ENCODE results near the gene VWA5B1. TPM values are rescaled to one million over a fixed set of nuclear protein-coding genes. Genes with fewer than 3 reads are reported as not detected.

The VWA5B1 gene
- total RNA-seq, 4 donors from 2014 or later: 0.16 TPM; not detected in 3

DNA sequence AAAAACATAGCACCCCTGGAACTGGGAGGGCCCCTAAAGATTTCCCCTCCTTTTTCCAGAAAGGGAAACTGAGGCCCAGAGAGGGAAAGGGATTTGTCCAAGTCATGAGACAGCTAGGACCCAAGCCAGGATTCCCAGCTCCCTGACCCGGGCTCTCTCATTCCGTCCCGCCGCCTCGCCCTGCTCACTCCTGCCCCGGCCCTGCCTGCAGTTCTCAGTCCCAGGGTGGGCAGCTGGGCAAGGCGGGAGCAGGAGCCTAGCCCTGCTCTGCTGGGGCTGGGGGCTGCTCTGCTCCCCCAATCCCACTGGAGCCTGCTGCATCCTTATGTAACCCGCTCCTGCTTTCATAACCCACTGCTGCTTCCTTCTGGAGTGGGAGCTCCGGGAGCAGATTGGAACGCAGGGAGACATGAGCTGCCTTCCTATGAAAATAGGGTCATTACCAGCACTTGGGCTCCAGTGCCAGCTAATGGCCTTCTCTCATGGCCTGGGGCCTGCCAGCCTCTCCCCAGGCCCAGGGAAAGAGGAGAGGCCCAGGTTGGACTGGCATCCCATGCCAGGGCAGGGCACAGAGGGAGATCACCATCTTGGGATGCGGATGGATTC lies 110.8 kb downstream of the VWA5B1 start:
- Histone ChIP-seq H3K27me3 (peaks cover 75% of the 10 kb centered on the region), H3K36me3 (no peaks in the 10 kb centered on the region), H3K27ac (no peak overlapping the region), H3K9me3 (no peaks in the 10 kb centered on the region), H3K4me3 (no peak overlapping the region), H3K4me1 (no peaks in the 10 kb centered on the region)
- DNase-seq (ENCODE audit: low spot score in 2 of 2): peak in 1 of 2 donors; percentile 71
- 91% methylated on average over 7 of the region's 11 CpGs for WGBS
- no peak for TF ChIP-seq POLR2A (IDR thresholded peaks at IDR 0.05)
- TF ChIP-seq EP300 (IDR thresholded peaks at IDR 0.05): no peak
- TF ChIP-seq POLR2AphosphoS5 (IDR thresholded peaks at IDR 0.05): no peak
- TF ChIP-seq, protein P1, sequence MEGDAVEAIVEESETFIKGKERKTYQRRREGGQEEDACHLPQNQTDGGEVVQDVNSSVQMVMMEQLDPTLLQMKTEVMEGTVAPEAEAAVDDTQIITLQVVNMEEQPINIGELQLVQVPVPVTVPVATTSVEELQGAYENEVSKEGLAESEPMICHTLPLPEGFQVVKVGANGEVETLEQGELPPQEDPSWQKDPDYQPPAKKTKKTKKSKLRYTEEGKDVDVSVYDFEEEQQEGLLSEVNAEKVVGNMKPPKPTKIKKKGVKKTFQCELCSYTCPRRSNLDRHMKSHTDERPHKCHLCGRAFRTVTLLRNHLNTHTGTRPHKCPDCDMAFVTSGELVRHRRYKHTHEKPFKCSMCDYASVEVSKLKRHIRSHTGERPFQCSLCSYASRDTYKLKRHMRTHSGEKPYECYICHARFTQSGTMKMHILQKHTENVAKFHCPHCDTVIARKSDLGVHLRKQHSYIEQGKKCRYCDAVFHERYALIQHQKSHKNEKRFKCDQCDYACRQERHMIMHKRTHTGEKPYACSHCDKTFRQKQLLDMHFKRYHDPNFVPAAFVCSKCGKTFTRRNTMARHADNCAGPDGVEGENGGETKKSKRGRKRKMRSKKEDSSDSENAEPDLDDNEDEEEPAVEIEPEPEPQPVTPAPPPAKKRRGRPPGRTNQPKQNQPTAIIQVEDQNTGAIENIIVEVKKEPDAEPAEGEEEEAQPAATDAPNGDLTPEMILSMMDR (IDR thresholded peaks at IDR 0.05): no peak

DNA sequence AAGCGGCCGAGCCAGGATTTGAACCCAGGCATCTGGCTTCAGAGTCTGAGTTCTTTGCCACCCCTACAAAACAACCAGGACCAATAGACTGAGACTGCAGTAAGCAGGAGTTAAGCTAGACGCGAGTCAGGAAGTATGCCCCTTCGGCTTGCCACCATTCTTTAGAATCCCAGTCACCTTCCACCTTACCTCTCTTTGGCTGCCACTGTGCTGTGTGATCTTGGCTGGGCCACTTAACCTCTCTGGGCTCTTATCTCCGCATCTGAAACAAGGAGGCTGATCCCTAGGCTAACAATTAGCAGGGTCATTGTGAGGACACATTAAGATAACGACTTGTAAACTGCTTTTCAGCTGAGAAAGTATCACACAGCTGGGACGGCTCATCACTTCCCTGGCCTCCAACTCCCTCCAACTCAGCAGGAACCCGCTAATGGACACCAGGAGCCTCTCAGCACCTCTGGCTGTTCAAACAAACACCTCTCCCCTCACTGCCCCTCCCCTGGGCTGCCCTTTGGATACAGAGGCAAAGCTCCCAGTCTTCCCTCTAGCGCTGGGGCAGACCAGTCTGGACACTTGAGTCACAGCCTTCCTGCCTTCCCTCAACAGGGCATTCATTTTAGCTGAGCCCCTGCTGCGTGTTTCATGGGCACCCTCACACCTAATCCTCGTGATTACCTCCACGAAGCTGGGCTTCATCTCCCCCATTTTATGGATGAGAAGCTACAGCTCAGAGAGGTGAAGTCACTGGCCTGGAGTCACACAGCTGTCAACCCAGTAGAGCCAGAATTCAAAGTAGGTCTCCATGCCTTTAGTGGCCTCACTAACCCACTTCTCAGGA lies 112.1 kb downstream of the VWA5B1 start:
- H3K27ac ChIP-seq: no peak overlapping the region
- H3K9me3 ChIP-seq: no peaks in the 10 kb centered on the region
- peak in 1 of 2 donors; percentile 49 for DNase-seq (ENCODE audit: low spot score in 2 of 2)
- no peaks in the 10 kb centered on the region for H3K4me1 ChIP-seq
- no peak for TF ChIP-seq EP300 (IDR thresholded peaks at IDR 0.05)
- TF ChIP-seq POLR2AphosphoS5 (IDR thresholded peaks at IDR 0.05): no peak
- TF ChIP-seq, protein P1 (IDR thresholded peaks at IDR 0.05): no peak
- no peak for TF ChIP-seq POLR2A (IDR thresholded peaks at IDR 0.05)
- 59% methylated on average over 11 of the region's 13 CpGs for WGBS
- H3K4me3 ChIP-seq: no peak overlapping the region
- H3K36me3 ChIP-seq: no peaks in the 10 kb centered on the region
- peaks cover 68% of the 10 kb centered on the region for H3K27me3 ChIP-seq

DNA sequence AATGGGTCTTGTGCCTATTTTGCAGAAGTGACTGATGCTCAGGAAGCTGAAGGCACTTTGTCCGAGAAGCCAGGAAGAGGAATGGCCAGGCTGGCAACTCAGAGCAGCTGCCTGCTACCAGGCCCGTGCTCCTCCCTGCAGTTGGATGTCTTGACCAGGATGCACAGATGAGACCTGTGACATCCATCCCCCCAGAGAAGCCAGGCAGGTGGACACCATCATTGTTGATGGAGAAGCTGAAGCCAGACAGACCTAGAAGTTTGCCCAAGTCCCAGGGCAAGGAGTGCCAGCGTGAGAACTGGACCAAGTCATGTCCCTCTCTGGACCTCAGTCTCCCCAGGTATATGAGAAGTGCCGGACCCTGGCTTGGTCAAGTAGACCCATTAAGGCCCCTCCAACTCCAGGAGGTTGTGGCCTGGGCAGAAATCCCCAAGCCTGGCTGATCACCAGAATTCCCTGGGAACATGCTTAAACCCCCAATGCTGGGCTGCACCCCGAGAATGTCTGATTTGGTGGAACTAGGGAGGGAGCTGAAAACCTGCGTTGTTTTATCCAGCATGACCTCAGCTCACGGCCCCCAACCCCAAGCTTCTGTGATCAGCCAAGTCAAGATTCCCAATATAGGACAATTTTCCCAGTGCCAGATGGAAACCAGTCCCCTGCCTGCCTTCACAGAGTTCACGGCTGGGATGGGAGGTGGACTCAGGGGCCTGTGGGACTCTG lies 112.9 kb downstream of the VWA5B1 start:
- H3K27me3 ChIP-seq: peaks cover 68% of the 10 kb centered on the region
- peak in 1 of 2 donors; percentile 76 for DNase-seq (ENCODE audit: low spot score in 2 of 2)
- no peaks in the 10 kb centered on the region for H3K36me3 ChIP-seq
- WGBS: 69% methylated on average over 4 of the region's 8 CpGs
- no peak overlapping the region for H3K4me3 ChIP-seq
- no peaks in the 10 kb centered on the region for H3K4me1 ChIP-seq
- no peak overlapping the region for H3K27ac ChIP-seq
- no peak for TF ChIP-seq POLR2A (IDR thresholded peaks at IDR 0.05)
- TF ChIP-seq, protein P1 (IDR thresholded peaks at IDR 0.05): no peak
- no peak for TF ChIP-seq POLR2AphosphoS5 (IDR thresholded peaks at IDR 0.05)
- no peak for TF ChIP-seq EP300 (IDR thresholded peaks at IDR 0.05)
- H3K9me3 ChIP-seq: no peaks in the 10 kb centered on the region

DNA sequence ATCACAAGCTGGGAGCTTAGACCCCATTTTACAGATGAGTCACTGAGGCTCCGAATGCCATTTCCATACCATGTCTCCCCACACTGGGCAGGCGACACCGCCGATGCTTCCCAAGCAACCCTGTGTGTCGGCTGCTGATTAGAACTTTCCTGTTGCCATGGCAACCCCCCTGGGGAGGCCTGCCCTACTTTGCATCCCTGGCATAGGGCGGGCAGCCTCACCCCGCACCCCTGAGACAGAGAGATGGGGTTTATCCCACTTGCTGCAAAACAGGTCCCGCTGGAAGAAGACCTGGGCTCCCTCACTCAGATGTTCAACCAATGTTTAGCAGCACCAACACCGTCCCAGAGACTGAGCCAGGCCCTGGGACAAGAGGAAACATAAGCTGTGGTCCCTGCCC lies 113.8 kb downstream of the VWA5B1 start:
- Histone ChIP-seq H3K27ac (no peak overlapping the region), H3K36me3 (no peaks in the 10 kb centered on the region), H3K4me1 (no peaks in the 10 kb centered on the region), H3K4me3 (no peak overlapping the region), H3K9me3 (no peaks in the 10 kb centered on the region), H3K27me3 (peaks cover 67% of the 10 kb centered on the region)
- peak in 1 of 2 donors; percentile 47 for DNase-seq (ENCODE audit: low spot score in 2 of 2)
- TF ChIP-seq EP300 (IDR thresholded peaks at IDR 0.05) (no peak), POLR2AphosphoS5 (IDR thresholded peaks at IDR 0.05) (no peak), POLR2A (IDR thresholded peaks at IDR 0.05) (no peak)
- TF ChIP-seq, protein P1 (IDR thresholded peaks at IDR 0.05): no peak
- 48% methylated on average over 7 of the region's 9 CpGs for WGBS

Other genes with a start within 250 kb of the VWA5B1 start
- gene PLA2G5, start 220.7 kb upstream of the VWA5B1 start, total RNA-seq: 1 to 10 TPM in 1 of 4 donors, under 1 TPM in 1, not detected in 2; 0.79 to 4.2 TPM
- not detected for gene PLA2G2D, start 171.3 kb upstream of the VWA5B1 start, total RNA-seq
- 10 to 100 TPM; 11.9 to 33.8 (median 16.7) TPM for gene PLA2G2F, start 151.6 kb upstream of the VWA5B1 start, total RNA-seq
- 1 to 10 TPM in 1 of 4 donors, under 1 TPM in 3; 0.48 to 1.0 (median 0.68) TPM for gene UBXN10, start 104.8 kb upstream of the VWA5B1 start, total RNA-seq
- gene PLA2G2C, start 104.4 kb upstream of the VWA5B1 start, total RNA-seq: not detected
- 10 to 100 TPM in 2 of 4 donors, 1 to 10 TPM in 2; 7.0 to 18.1 (median 9.5) TPM for gene CAMK2N1, start 195.3 kb downstream of the VWA5B1 start, total RNA-seq
- gene MUL1, start 217.3 kb downstream of the VWA5B1 start, total RNA-seq: 10 to 100 TPM; 27.2 to 36.5 (median 28.4) TPM